Measurements from ENCODE around the gene C11orf98.

DNA sequence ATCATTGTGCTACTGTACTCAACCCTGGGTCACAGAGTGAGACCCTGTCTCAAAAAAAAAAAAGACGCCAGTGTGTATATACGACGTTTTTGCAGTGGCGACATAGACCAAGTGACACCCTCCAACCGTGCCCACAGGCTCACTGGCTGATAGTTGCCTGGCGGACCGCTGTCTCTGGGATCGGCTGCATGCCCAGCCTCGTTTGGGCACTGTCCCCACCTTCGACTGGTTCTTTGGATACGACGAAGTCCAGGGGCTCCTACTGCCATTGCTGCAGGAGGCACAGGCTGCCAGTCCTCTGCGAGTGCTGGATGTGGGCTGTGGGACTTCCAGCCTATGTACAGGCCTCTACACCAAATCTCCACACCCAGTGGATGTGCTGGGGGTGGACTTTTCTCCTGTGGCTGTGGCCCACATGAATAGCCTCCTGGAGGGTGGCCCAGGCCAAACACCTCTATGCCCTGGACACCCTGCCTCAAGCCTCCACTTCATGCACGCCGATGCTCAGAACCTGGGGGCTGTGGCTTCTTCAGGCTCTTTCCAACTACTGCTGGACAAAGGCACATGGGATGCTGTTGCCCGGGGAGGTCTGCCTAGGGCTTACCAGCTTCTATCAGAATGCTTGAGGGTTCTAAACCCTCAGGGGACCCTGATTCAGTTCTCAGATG is 1.4 kb upstream of the C11orf98 start:
- TF ChIP-seq, protein P1, sequence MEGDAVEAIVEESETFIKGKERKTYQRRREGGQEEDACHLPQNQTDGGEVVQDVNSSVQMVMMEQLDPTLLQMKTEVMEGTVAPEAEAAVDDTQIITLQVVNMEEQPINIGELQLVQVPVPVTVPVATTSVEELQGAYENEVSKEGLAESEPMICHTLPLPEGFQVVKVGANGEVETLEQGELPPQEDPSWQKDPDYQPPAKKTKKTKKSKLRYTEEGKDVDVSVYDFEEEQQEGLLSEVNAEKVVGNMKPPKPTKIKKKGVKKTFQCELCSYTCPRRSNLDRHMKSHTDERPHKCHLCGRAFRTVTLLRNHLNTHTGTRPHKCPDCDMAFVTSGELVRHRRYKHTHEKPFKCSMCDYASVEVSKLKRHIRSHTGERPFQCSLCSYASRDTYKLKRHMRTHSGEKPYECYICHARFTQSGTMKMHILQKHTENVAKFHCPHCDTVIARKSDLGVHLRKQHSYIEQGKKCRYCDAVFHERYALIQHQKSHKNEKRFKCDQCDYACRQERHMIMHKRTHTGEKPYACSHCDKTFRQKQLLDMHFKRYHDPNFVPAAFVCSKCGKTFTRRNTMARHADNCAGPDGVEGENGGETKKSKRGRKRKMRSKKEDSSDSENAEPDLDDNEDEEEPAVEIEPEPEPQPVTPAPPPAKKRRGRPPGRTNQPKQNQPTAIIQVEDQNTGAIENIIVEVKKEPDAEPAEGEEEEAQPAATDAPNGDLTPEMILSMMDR (IDR thresholded peaks at IDR 0.05): no peak
- TF ChIP-seq POLR2A (IDR thresholded peaks at IDR 0.05) (no peak), EP300 (IDR thresholded peaks at IDR 0.05) (no peak)
